ENCODE data around the gene PIAS4. TPM values are rescaled to one million over a fixed set of nuclear protein-coding genes. Genes with fewer than 3 reads are reported as not detected.
A peak's percentile ranks its signal among the peaks of the same experiment; 100 is the strongest.

Gene PIAS4
- total and polyA plus RNA-seq, 2 of the 13 experiments (the other 11 are each of a cell fraction or from before 2014, with no cell fraction given) = 9.0 to 20.1 TPM

DNA sequence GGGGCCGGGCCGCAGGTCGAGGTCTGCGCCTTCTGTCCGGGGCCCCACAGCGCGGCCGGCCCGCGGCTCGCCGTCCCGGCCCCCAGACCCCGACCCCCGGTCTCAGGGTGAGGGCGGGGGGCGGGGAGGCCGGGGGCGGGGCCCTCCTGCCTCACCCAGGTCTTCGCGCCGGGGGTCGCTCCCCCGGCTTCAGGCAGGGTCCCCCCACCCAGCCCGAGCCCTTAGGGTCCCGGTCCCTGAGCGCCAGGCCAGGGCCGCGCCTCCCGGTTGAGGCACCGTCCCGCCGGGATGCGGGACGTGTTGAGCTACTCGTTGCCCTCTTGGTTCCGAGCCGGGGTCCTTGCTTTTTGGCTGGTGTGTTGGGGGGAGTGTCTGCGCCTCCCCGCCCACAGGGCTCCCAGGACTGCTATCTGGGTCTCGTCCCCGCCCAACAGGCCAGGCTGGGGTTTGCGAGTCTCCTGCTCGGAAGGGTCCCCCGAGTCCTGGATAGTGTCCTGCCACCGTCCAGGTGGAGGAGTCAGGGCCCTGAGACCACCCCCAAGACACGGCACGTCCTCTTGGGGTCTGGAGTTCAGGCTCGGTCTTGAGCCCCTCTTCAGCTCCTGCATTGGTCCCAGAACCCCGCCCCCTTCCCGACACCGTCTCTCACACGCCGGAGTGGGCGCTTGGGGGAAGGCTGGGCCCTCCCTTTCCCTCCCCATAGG, 452 bp downstream of the PIAS4 start:
- peak overlapping the region; percentile 90 to 100 (median 98) for H3K4me3 ChIP-seq (replicated peaks in 1 of 3; ENCODE audit: insufficient read depth in 1 of 3, low read depth in 2 of 3, low read length in 3 of 3)
- peak; percentile 18 for DNase-seq (ENCODE audit: low spot score)
- no TSS peak for BruUV-seq (replicated peaks)
- WGBS (ENCODE audit: low lambda C conversion rate) = 0% methylated on average over 4 of the region's 55 CpGs
- peak overlapping the region; percentile 89 for H3K9ac ChIP-seq (ENCODE audit: insufficient read depth, low read depth, low read length)
- H3K27ac ChIP-seq (ENCODE audit: extremely low read length, insufficient read depth, low read length) = peak overlapping the region; percentile 46
- H3K79me2 ChIP-seq (ENCODE audit: insufficient read depth, low read length) = peaks cover 35% of the 10 kb centered on the region
- H3K4me2 ChIP-seq (ENCODE audit: low read depth, low read length) = peak overlapping the region; percentile 92
- H3K4me1 ChIP-seq (ENCODE audit: insufficient read depth, low read length) = peaks cover 33% of the 10 kb centered on the region
- no peak for FAIRE-seq
- H3K9me3 ChIP-seq (ENCODE audit: low read length) = no peaks in the 10 kb centered on the region
- no peaks in the 10 kb centered on the region; a peak in 1 of 5 replicates for H3K27me3 ChIP-seq (ENCODE audit: control insufficient read depth in 1 of 2, insufficient read depth in 2 of 2, low read length in 2 of 2)
- TF ChIP-seq SIN3B (IDR thresholded peaks at IDR 0.05; ENCODE audit: low read length) (no peak), SAP130 (CRISPR knock-in tag; IDR thresholded peaks at IDR 0.05; ENCODE audit: low read depth) (peak; percentile 59; the same call in 1 of the 2 replicates), SIN3A (IDR thresholded peaks at IDR 0.05; ENCODE audit: borderline replicate concordance, low read depth, low read length) (peak; percentile 52; the same call in 1 of the 2 replicates), AGO2 (optimal IDR thresholded peaks at IDR 0.05; ENCODE audit: low read depth, low read length) (peak; percentile 31), ZNF607 (CRISPR knock-in tag; IDR thresholded peaks at IDR 0.05; ENCODE audit: borderline replicate concordance) (0 out of 2 replicates have a peak, but pooled peaks have one; percentile 20), ZBTB38 (CRISPR knock-in tag; IDR thresholded peaks at IDR 0.05) (0 out of 2 replicates have a peak, but pooled peaks have one; percentile 7), KLF11 (CRISPR knock-in tag; IDR thresholded peaks at IDR 0.05) (0 out of 2 replicates have a peak, but pooled peaks have one; percentile 38), SP5 (CRISPR knock-in tag; IDR thresholded peaks at IDR 0.05; ENCODE audit: borderline replicate concordance, low read depth) (0 out of 2 replicates have a peak, but pooled peaks have one; percentile 7), ZNF598 (CRISPR knock-in tag; IDR thresholded peaks at IDR 0.05; ENCODE audit: borderline replicate concordance) (peak; percentile 65; the same call in 1 of the 2 replicates), ZNF367 (CRISPR knock-in tag; IDR thresholded peaks at IDR 0.05; ENCODE audit: borderline replicate concordance) (no peak), KDM2A (CRISPR knock-in tag; IDR thresholded peaks at IDR 0.05; ENCODE audit: borderline replicate concordance, low read depth) (0 out of 2 replicates have a peak, but pooled peaks have one; percentile 25), ISL2 (CRISPR knock-in tag; IDR thresholded peaks at IDR 0.05) (no peak)
- TF ChIP-seq, protein P1, sequence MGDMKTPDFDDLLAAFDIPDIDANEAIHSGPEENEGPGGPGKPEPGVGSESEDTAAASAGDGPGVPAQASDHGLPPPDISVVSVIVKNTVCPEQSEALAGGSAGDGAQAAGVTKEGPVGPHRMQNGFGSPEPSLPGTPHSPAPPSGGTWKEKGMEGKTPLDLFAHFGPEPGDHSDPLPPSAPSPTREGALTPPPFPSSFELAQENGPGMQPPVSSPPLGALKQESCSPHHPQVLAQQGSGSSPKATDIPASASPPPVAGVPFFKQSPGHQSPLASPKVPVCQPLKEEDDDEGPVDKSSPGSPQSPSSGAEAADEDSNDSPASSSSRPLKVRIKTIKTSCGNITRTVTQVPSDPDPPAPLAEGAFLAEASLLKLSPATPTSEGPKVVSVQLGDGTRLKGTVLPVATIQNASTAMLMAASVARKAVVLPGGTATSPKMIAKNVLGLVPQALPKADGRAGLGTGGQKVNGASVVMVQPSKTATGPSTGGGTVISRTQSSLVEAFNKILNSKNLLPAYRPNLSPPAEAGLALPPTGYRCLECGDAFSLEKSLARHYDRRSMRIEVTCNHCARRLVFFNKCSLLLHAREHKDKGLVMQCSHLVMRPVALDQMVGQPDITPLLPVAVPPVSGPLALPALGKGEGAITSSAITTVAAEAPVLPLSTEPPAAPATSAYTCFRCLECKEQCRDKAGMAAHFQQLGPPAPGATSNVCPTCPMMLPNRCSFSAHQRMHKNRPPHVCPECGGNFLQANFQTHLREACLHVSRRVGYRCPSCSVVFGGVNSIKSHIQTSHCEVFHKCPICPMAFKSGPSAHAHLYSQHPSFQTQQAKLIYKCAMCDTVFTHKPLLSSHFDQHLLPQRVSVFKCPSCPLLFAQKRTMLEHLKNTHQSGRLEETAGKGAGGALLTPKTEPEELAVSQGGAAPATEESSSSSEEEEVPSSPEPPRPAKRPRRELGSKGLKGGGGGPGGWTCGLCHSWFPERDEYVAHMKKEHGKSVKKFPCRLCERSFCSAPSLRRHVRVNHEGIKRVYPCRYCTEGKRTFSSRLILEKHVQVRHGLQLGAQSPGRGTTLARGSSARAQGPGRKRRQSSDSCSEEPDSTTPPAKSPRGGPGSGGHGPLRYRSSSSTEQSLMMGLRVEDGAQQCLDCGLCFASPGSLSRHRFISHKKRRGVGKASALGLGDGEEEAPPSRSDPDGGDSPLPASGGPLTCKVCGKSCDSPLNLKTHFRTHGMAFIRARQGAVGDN (CRISPR knock-in tag; IDR thresholded peaks at IDR 0.05) = 0 out of 2 replicates have a peak, but pooled peaks have one; percentile 8
- intact Hi-C loops (cut with micrococcal nuclease; ENCODE audit: unreplicated experiment) = loop anchor here (10.0 kb wide), 1 partner anchor 127 kb away; no protein-coding TSS in a partner anchor
- 0 out of 2 replicates have a peak, but pooled peaks cover 9% of the 10 kb centered on the region for H4K20me1 ChIP-seq (ENCODE audit: insufficient read depth, low read length)
- ChIA-PET POLR2A (interaction anchor here (0.6 to 2.3 kb wide), 7 partner anchors 23 to 245 kb away, joined by 3 to 11 read pairs (median 3); partner anchors contain the start of genes EEF2 and MRPL54), CTCF (ENCODE audit: low intra/inter-chr PET ratio, low total read pairs) (no interaction called here)
- in situ Hi-C loops (cut with HindIII; ENCODE audit: extremely low pct_ligation_motif_present, low pct_unique_long_range_greater_than_20kb) = no loop called here
- H2AFZ ChIP-seq (ENCODE audit: low read length) = no peak overlapping the region
- peaks cover 3 to 8% of the 10 kb centered on the region in 2 experiments; a peak in 4 of 5 replicates for H3K36me3 ChIP-seq (replicated peaks in 1 of 2; ENCODE audit: control insufficient read depth in 1 of 2, insufficient read depth in 2 of 2, low read length in 2 of 2)
- peak; percentile 32; the same call in 2 of the 3 replicates for ATAC-seq

Data from HepG2 (cell line).